HEK293 (cell line): Measurements from ENCODE around the gene WWC1.
A peak's percentile ranks its signal among the peaks of the same experiment; 100 is the strongest.

Experiments
- CTCF ChIA-PET: fragments of 350-600 bp; formaldehyde crosslinking; extraction: SDS; loops from one replicate; lab custom pipeline; 2021; ENCODE audit warnings: antibody characterized with exemption; lab: Yijun Ruan, JAX
- POLR2A ChIA-PET: fragments of 300-600 bp; formaldehyde crosslinking; extraction: SDS; loops from one replicate; lab custom pipeline; 2020; ENCODE audit warnings: antibody characterized with exemption, inconsistent platforms; lab: Yijun Ruan, JAX
- H3K27ac ChIP-seq: fragments of 200-500 bp; sonication (Bioruptor generic); 2 replicates; pipeline ENCODE4 v1.5.1; 2014; ENCODE audit warnings: low read depth, low read length, control low read depth, inconsistent platforms; ENCODE audit errors: extremely low read depth
- H3K36me3 ChIP-seq, 2 experiments: fragments of 200-500 bp in 1 of 2; sonication (Bioruptor generic) in 1 of 2; 1 replicate in 1 of 2; 2 replicates in 1 of 2; pipeline ENCODE4 v1.5.1; 2014 to 2017; ENCODE audit warnings: inconsistent platforms in 2 of 2, low read length in 2 of 2; ENCODE audit not compliant: control insufficient read depth in 2 of 2, insufficient read depth in 1 of 2
- H3K4me1 ChIP-seq: fragments of 200-500 bp; sonication (Bioruptor generic); 2 replicates; pipeline ENCODE4 v1.5.1; 2014; ENCODE audit warnings: mild to moderate bottlenecking, low read length, inconsistent platforms; ENCODE audit not compliant: control insufficient read depth, insufficient read depth
- H3K4me3 ChIP-seq: 2 replicates; pipeline ENCODE4 v1.5.1; 2011; ENCODE audit warnings: low read depth, mild to moderate bottlenecking, control low read depth, low read length, moderate library complexity
- H3K9me3 ChIP-seq: fragments of 200-500 bp; sonication (Bioruptor generic); 2 replicates; pipeline ENCODE4 v1.5.1; 2014; ENCODE audit warnings: low read depth, low read length, inconsistent platforms; ENCODE audit not compliant: control insufficient read depth, insufficient read depth
- GLI4 ChIP-seq: fragments of 450-650 bp; formaldehyde crosslinking; IDR thresholded peaks from 2 replicates; pipeline ENCODE4 v1.5.1; 2016; ENCODE audit warnings: missing biosample characterization, missing genetic modification characterization
- GLIS1 ChIP-seq: fragments of 450-650 bp; formaldehyde crosslinking; IDR thresholded peaks from 2 replicates; pipeline ENCODE4 v1.5.1; 2016; ENCODE audit warnings: missing biosample characterization, missing genetic modification characterization
- KLF9 ChIP-seq: fragments of 450-650 bp; formaldehyde crosslinking; IDR thresholded peaks from 2 replicates; pipeline ENCODE4 v1.5.1; 2016; ENCODE audit warnings: missing biosample characterization, missing genetic modification characterization, low read depth
- PRDM1 ChIP-seq: fragments of 450-650 bp; formaldehyde crosslinking; IDR thresholded peaks from 2 replicates; pipeline ENCODE4; 2016; ENCODE audit warnings: missing biosample characterization, missing genetic modification characterization
- SETDB1 ChIP-seq: IDR thresholded peaks from one replicate; pipeline ENCODE4 v1.6.1; 2017; ENCODE audit warnings: mild to moderate bottlenecking, low read length, moderate library complexity, mixed read lengths; ENCODE audit not compliant: insufficient read length
- YY1 ChIP-seq: fragments of 450-650 bp; formaldehyde crosslinking; IDR thresholded peaks from 2 replicates; pipeline ENCODE4 v1.5.1; 2018; ENCODE audit warnings: missing biosample characterization, missing genetic modification characterization
- ZBTB20 ChIP-seq: fragments of 450-650 bp; formaldehyde crosslinking; IDR thresholded peaks from 2 replicates; pipeline ENCODE4 v1.5.1; 2016; ENCODE audit warnings: missing biosample characterization, missing genetic modification characterization
- ZNF10 ChIP-seq: fragments of 450-650 bp; formaldehyde crosslinking; IDR thresholded peaks from 2 replicates; pipeline ENCODE4 v1.5.1; 2017; ENCODE audit warnings: missing biosample characterization, missing genetic modification characterization
- ZNF202 ChIP-seq: fragments of 450-650 bp; formaldehyde crosslinking; IDR thresholded peaks from 2 replicates; pipeline ENCODE4 v1.5.1; 2016; ENCODE audit warnings: missing biosample characterization, missing genetic modification characterization, borderline replicate concordance
- ZNF248 ChIP-seq: fragments of 450-650 bp; formaldehyde crosslinking; IDR thresholded peaks from 2 replicates; pipeline ENCODE4 v1.5.1; 2017; ENCODE audit warnings: missing biosample characterization, missing genetic modification characterization
- ZNF292 ChIP-seq: fragments of 450-650 bp; formaldehyde crosslinking; IDR thresholded peaks from 2 replicates; pipeline ENCODE4 v1.5.1; 2016; ENCODE audit warnings: low read depth, missing biosample characterization, missing genetic modification characterization, borderline replicate concordance
- ZNF366 ChIP-seq: fragments of 450-650 bp; formaldehyde crosslinking; conservative IDR thresholded peaks from 2 replicates; pipeline ENCODE4 v1.5.1; 2016; ENCODE audit warnings: missing biosample characterization, missing genetic modification characterization
- ZNF558 ChIP-seq: fragments of 450-650 bp; formaldehyde crosslinking; IDR thresholded peaks from 2 replicates; pipeline ENCODE4 v1.5.1; 2016; ENCODE audit warnings: missing biosample characterization, missing genetic modification characterization
- TF ChIP-seq, protein P1 (sequence below): fragments of 450-650 bp; formaldehyde crosslinking; IDR thresholded peaks from 2 replicates; pipeline ENCODE4 v1.5.1; 2016; ENCODE audit warnings: missing biosample characterization, missing genetic modification characterization

WWC1 gene

GRCh38 chr5:168494057-168494555, 202.7 kb downstream of the WWC1 start:
- TF ChIP-seq KLF9 (tag by site-specific recombination) (no peak), ZNF292 (tag by site-specific recombination) (no peak), ZNF10 (tag by site-specific recombination) (no peak), PRDM1 (no peak), ZNF248 (no peak), GLI4 (tag by site-specific recombination) (no peak)
- no peak overlapping the region for H3K27ac ChIP-seq
- no peak overlapping the region for H3K4me3 ChIP-seq
- ChIA-PET POLR2A (interaction anchor here (0.6 kb wide), 1 partner anchor 33 kb away, joined by 7 read pairs; no protein-coding TSS in a partner anchor), CTCF (no interaction called here)
- no peaks in the 10 kb centered on the region for H3K4me1 ChIP-seq
- no peaks in the 10 kb centered on the region for H3K9me3 ChIP-seq
- peaks cover 94 to 96% of the 10 kb centered on the region in 2 experiments for H3K36me3 ChIP-seq

GRCh38 chr5:168502563-168503237, 211.3 kb downstream of the WWC1 start:
- no peaks in the 10 kb centered on the region for H3K9me3 ChIP-seq
- H3K4me3 ChIP-seq: no peak overlapping the region
- H3K36me3 ChIP-seq: peaks cover 79 to 80% of the 10 kb centered on the region in 2 experiments
- TF ChIP-seq ZNF202 (tag by site-specific recombination) (no peak), ZNF558 (tag by site-specific recombination) (no peak), ZNF366 (no peak), ZBTB20 (tag by site-specific recombination) (no peak)
- TF ChIP-seq, protein P1, sequence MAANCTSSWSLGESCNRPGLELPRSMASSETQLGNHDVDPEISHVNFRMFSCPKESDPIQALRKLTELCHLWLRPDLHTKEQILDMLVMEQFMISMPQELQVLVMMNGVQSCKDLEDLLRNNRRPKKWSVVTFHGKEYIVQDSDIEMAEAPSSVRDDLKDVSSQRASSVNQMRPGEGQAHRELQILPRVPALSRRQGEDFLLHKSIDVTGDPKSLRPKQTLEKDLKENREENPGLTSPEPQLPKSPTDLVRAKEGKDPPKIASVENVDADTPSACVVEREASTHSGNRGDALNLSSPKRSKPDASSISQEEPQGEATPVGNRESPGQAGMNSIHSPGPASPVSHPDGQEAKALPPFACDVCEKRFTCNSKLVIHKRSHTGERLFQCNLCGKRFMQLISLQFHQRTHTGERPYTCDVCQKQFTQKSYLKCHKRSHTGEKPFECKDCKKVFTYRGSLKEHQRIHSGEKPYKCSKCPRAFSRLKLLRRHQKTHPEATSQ: no peak
- ChIA-PET CTCF (no interaction called here), POLR2A (no interaction called here)
- no peak overlapping the region for H3K27ac ChIP-seq
- no peaks in the 10 kb centered on the region for H3K4me1 ChIP-seq

GRCh38 chr5:168513861-168514428, 222.5 kb downstream of the WWC1 start:
- Histone ChIP-seq H3K36me3 (peaks cover 66 to 93% of the 10 kb centered on the region in 2 experiments), H3K4me3 (no peak overlapping the region), H3K4me1 (no peaks in the 10 kb centered on the region), H3K9me3 (no peaks in the 10 kb centered on the region), H3K27ac (no peak overlapping the region)
- ChIA-PET POLR2A (no interaction called here), CTCF (interaction anchor here (1.6 kb wide), 1 partner anchor 28 kb away, joined by 6 read pairs; the partner anchor contains the start of gene RARS1)
- TF ChIP-seq SETDB1: peak; percentile 29
- no peak for TF ChIP-seq YY1 (tag by site-specific recombination)
- TF ChIP-seq ZNF558 (tag by site-specific recombination): peak; percentile 97
- TF ChIP-seq GLIS1 (tag by site-specific recombination): no peak
